Measurements from ENCODE around the gene SYTL1.

Gene SYTL1

GRCh38 chr1:27342778-27343638, 1.2 kb downstream of the SYTL1 start:
- no peak for TF ChIP-seq CTCF (IDR thresholded peaks at IDR 0.05; ENCODE audit: low read depth, low read length)
- Histone ChIP-seq H3K36me3 (no peaks in the 10 kb centered on the region), H3K27me3 (no peaks in the 10 kb centered on the region), H3K9me3 (no peaks in the 10 kb centered on the region), H3K4me1 (no peaks in the 10 kb centered on the region), H3K4me3 (ENCODE audit: low read depth, low read length) (no peak overlapping the region)
- no peak for DNase-seq

DNA sequence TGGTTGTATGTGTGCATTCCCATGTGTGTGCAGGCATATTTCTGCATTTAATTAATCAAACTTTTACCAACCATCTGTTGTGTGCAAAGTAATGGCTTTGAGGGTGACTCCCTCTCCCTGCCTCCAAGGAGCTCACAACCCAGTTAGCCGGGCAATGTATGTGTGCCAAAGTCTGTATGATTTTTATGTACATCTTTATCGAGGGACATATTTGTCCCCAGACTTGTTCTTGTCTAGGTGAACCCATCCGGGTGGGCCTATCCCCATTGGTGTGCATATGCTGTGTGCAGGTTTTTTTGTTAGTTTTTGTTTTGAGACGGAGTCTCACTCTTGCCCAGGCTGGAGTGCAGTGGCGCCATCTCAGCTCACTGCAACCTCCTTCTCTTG, 1.8 kb downstream of the SYTL1 start:
- Histone ChIP-seq H3K36me3 (no peaks in the 10 kb centered on the region), H3K4me1 (no peaks in the 10 kb centered on the region), H3K9me3 (no peaks in the 10 kb centered on the region), H3K27me3 (no peaks in the 10 kb centered on the region), H3K4me3 (ENCODE audit: low read depth, low read length) (no peak overlapping the region)
- TF ChIP-seq CTCF (IDR thresholded peaks at IDR 0.05; ENCODE audit: low read depth, low read length), result no peak
- DNase-seq, result no peak

DNA sequence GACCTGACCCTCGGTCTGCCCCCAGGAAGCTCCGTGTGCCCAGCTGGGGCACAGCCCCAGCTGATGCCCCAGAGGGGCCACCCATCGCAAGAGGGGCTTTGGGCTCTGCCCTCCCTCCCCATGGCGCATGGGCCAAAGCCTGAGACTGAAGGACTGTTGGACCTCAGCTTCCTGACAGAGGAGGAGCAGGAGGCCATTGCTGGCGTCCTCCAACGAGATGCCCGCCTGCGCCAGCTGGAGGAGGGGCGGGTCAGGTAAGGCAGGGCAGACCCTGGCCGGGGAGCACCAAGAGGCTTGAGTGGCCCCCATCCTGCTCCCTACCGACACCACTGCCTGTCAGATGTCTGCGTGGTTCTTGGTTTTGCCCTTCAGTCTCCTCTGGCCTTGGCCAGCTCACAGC, 3.5 kb downstream of the SYTL1 start:
- no peak for TF ChIP-seq CTCF (IDR thresholded peaks at IDR 0.05; ENCODE audit: low read depth, low read length)
- DNase-seq, result no peak
- Histone ChIP-seq H3K36me3 (no peaks in the 10 kb centered on the region), H3K9me3 (no peaks in the 10 kb centered on the region), H3K4me1 (no peaks in the 10 kb centered on the region), H3K27me3 (no peaks in the 10 kb centered on the region), H3K4me3 (ENCODE audit: low read depth, low read length) (no peak overlapping the region)

DNA sequence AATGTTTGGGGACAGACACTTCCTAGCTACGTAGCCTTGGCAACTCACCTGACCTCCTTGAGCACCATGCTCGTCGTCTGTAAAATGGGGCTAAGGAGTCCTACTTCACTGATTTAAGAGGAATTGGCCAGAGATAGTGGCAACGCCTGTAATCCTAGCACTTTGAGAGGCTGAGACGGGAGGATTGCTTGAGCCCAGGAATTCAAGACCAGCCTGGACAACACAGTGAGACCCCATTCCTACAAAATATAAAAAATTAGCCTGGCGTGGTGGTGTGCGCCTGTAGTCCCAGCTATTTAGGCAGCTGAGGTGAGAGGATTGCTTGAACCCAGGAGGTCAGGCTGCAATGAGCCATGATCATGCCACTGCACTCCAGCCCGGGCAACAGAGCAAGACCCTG, 4.5 kb downstream of the SYTL1 start:
- DNase-seq, result no peak
- no peak for TF ChIP-seq CTCF (IDR thresholded peaks at IDR 0.05; ENCODE audit: low read depth, low read length)
- Histone ChIP-seq H3K9me3 (no peaks in the 10 kb centered on the region), H3K4me1 (no peaks in the 10 kb centered on the region), H3K36me3 (no peaks in the 10 kb centered on the region), H3K4me3 (ENCODE audit: low read depth, low read length) (no peak overlapping the region), H3K27me3 (no peaks in the 10 kb centered on the region)

- no peaks in the 10 kb centered on the region for H3K4me1 ChIP-seq
- H3K27me3 ChIP-seq, result no peaks in the 10 kb centered on the region
- DNase-seq, result no peak
- no peak for TF ChIP-seq CTCF (IDR thresholded peaks at IDR 0.05; ENCODE audit: low read depth, low read length)
- H3K4me3 ChIP-seq (ENCODE audit: low read depth, low read length), result no peak overlapping the region
- no peaks in the 10 kb centered on the region for H3K36me3 ChIP-seq
- H3K9me3 ChIP-seq, result no peaks in the 10 kb centered on the region
These were observed 5.3 kb downstream of the SYTL1 start for GRCh38 chr1:27346991-27347624.
